ENCODE measurements around the gene CENPW. TPM values are rescaled to one million over a fixed set of nuclear protein-coding genes. Genes with fewer than 3 reads are reported as not detected.

CENPW gene
- total RNA-seq = 1 to 10 TPM; 1.0 to 1.1 TPM
- 1.9 TPM for polyA plus RNA-seq (2013, experiment 1 of 2)
- 2.6 TPM for polyA plus RNA-seq (2013, experiment 2 of 2)
- 0 to 36.9 (median 0.73) reads per million in 172 experiments for total RNA-seq

DNA sequence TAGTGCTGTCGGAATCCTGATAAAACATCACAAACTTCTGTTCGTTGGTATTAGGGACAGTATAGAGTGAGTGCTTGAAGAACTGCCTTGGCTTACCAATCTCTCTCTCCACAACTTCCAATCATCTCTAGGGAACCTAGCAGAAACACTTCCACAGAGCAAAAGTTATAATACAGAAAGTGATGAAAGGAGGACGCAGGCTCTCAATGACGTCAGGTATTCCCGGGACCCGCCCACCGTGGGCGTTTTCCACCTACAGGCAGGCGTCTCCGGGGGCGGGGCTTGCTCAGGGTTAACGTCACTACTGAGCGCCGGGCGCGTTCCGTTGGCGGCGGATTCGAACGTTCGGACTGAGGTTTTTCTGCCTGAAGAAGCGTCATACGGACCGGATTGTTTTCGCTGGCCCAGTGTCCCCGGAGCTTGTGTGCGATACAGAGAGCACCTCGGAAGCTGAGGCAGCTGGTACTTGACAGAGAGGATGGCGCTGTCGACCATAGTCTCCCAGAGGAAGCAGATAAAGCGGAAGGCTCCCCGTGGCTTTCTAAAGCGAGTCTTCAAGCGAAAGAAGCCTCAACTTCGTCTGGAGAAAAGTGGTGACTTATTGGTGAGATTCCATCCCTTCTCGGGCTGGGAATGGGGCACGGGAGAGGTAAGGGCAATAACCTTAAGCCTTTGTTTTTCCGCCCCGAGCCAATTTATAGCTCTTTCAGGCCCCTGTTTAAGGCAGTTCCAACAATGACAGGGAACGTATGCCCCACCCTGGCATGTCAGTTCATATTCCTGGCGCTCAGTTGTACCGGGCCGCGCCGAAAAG lies at the start of gene CENPW:
Gene CENPW (plus strand): TSS at position 320 of the 814 bp plus-strand sequence. CDS start 159 bp downstream, at position 479.
- ChIA-PET CTCF (no interaction called here), POLR2A (no interaction called here)
- Histone ChIP-seq H3K4me3 (ENCODE audit: low read length) (peak within 1 kb of the TSS; percentile 89), H3K27ac (ENCODE audit: low read depth in 1 of 2, low read length in 2 of 2) (peak within 1 kb of the TSS in 1 of 2 donors; percentile 33), H3K27me3 (ENCODE audit: control insufficient read depth in 1 of 2, insufficient read depth in 2 of 2, low read length in 2 of 2) (no peaks in the 10 kb centered on the region), H3K36me3 (ENCODE audit: insufficient read depth, low read length) (no peaks in the 10 kb centered on the region), H3K9me3 (ENCODE audit: control insufficient read depth in 1 of 2, insufficient read depth in 1 of 2, low read length in 2 of 2) (no peaks in the 10 kb centered on the region), H3K4me1 (ENCODE audit: insufficient read depth, low read length) (peaks cover 10% of the 10 kb centered on the region)
- Mint-ChIP-seq H3K4me1 (ENCODE audit: low read depth) (peaks cover 11% of the 10 kb centered on the region), H3K27ac (no peak within 1 kb of the TSS), H3K4me3 (no peak within 1 kb of the TSS), H3K36me3 (ENCODE audit: low read depth) (no peaks in the 10 kb centered on the region), H3K9me3 (no peaks in the 10 kb centered on the region), H3K27me3 (no peaks in the 10 kb centered on the region)
- intact Hi-C loops (cut with DNase I, micrococcal nuclease) = no loop called here
- peak; percentile 95 for ATAC-seq (ENCODE audit: poor library complexity)
- DNase-seq = peak; percentile 77 to 94 (median 87)
- TF ChIP-seq, protein P1, sequence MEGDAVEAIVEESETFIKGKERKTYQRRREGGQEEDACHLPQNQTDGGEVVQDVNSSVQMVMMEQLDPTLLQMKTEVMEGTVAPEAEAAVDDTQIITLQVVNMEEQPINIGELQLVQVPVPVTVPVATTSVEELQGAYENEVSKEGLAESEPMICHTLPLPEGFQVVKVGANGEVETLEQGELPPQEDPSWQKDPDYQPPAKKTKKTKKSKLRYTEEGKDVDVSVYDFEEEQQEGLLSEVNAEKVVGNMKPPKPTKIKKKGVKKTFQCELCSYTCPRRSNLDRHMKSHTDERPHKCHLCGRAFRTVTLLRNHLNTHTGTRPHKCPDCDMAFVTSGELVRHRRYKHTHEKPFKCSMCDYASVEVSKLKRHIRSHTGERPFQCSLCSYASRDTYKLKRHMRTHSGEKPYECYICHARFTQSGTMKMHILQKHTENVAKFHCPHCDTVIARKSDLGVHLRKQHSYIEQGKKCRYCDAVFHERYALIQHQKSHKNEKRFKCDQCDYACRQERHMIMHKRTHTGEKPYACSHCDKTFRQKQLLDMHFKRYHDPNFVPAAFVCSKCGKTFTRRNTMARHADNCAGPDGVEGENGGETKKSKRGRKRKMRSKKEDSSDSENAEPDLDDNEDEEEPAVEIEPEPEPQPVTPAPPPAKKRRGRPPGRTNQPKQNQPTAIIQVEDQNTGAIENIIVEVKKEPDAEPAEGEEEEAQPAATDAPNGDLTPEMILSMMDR (IDR thresholded peaks at IDR 0.05) = no peak

DNA sequence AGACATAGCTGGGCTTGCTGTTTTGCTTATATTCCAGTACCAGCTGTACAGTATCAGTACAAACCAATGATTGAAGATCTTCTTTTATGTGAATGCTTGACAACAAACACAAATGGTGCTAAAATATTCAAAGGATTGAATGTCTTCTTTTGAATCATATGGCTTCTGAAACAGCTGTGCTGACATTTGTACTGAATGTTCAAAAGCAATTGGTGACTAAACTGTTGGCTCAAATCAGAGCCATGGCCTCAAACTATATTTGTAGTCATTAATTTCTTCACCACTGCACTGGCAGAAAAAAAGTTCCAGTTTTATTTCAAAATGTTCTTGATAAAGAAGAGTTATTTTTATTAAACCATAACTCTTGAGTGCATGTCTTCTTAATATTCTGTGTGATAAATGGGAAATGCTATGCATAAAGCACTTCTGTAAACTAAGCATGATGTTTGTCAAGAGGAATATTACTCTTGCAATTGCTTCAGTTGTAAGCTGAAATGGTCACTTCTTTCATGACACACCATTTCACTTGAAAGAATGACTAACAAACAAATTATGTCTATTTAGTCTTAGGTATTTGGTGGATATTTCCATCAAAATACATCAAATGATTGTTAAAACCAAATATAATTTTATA lies 45.9 kb upstream of the CENPW start:
- TF ChIP-seq, protein P1 (IDR thresholded peaks at IDR 0.05) = no peak
- H3K27ac Mint-ChIP-seq = no peak overlapping the region
- H3K36me3 Mint-ChIP-seq (ENCODE audit: low read depth) = no peaks in the 10 kb centered on the region
- ATAC-seq (ENCODE audit: poor library complexity) (no peak), DNase-seq (no peak)
- no peaks in the 10 kb centered on the region for H3K4me1 Mint-ChIP-seq (ENCODE audit: low read depth)
- no peaks in the 10 kb centered on the region for H3K9me3 Mint-ChIP-seq
- Histone ChIP-seq H3K4me3 (ENCODE audit: low read length) (no peak overlapping the region), H3K9me3 (ENCODE audit: control insufficient read depth in 1 of 2, insufficient read depth in 1 of 2, low read length in 2 of 2) (no peaks in the 10 kb centered on the region), H3K27ac (ENCODE audit: low read depth in 1 of 2, low read length in 2 of 2) (no peak overlapping the region), H3K27me3 (ENCODE audit: control insufficient read depth in 1 of 2, insufficient read depth in 2 of 2, low read length in 2 of 2) (no peaks in the 10 kb centered on the region), H3K36me3 (ENCODE audit: insufficient read depth, low read length) (no peaks in the 10 kb centered on the region), H3K4me1 (ENCODE audit: insufficient read depth, low read length) (no peaks in the 10 kb centered on the region)
- CTCF ChIA-PET = no interaction called here
- intact Hi-C loops (cut with DNase I, micrococcal nuclease) = no loop called here
- H3K27me3 Mint-ChIP-seq = no peaks in the 10 kb centered on the region
- POLR2A ChIA-PET = no interaction called here
- H3K4me3 Mint-ChIP-seq = no peak overlapping the region

DNA sequence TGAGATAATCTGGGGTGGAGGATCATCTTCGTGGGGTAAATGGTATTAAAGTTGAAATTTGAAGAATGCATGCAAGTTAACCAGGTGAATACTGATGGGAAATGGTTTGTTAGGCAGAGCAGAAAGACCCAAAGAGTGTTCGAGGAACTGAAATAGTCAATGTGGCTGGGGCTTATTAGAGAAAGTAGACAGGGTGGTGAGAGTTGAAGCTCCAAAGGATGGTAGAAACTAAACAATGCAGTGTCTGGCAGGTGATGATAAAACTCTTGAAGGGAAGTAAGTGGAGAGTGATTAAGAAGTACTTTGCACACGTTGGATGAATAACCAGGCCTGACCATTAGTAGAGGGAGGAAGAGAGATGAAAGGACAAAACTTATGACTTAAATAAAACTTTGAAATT lies 39.8 kb upstream of the CENPW start:
- H3K4me3 ChIP-seq (ENCODE audit: low read length) = no peak overlapping the region
- DNase-seq (no peak), ATAC-seq (ENCODE audit: poor library complexity) (no peak)
- no peaks in the 10 kb centered on the region for H3K27me3 ChIP-seq (ENCODE audit: control insufficient read depth in 1 of 2, insufficient read depth in 2 of 2, low read length in 2 of 2)
- H3K27me3 Mint-ChIP-seq = no peaks in the 10 kb centered on the region
- no peaks in the 10 kb centered on the region for H3K9me3 ChIP-seq (ENCODE audit: control insufficient read depth in 1 of 2, insufficient read depth in 1 of 2, low read length in 2 of 2)
- H3K4me1 ChIP-seq (ENCODE audit: insufficient read depth, low read length) = no peaks in the 10 kb centered on the region
- ChIA-PET CTCF (no interaction called here), POLR2A (no interaction called here)
- no peaks in the 10 kb centered on the region for H3K36me3 ChIP-seq (ENCODE audit: insufficient read depth, low read length)
- H3K36me3 Mint-ChIP-seq (ENCODE audit: low read depth) = no peaks in the 10 kb centered on the region
- TF ChIP-seq, protein P1 (IDR thresholded peaks at IDR 0.05) = no peak
- H3K27ac ChIP-seq (ENCODE audit: low read depth in 1 of 2, low read length in 2 of 2) = no peak overlapping the region
- no peaks in the 10 kb centered on the region for H3K4me1 Mint-ChIP-seq (ENCODE audit: low read depth)
- intact Hi-C loops (cut with DNase I, micrococcal nuclease) = no loop called here
- no peak overlapping the region for H3K4me3 Mint-ChIP-seq
- H3K9me3 Mint-ChIP-seq = no peaks in the 10 kb centered on the region
- H3K27ac Mint-ChIP-seq = no peak overlapping the region

All from CD4-positive, alpha-beta T cell (primary cell).